Heart left ventricle (tissue), 16 donors: Measurements from ENCODE around the gene CHAF1A. TPM values are rescaled to one million over a fixed set of nuclear protein-coding genes. Genes with fewer than 3 reads are reported as not detected.

ENCODE experiments used
- ATAC-seq, 4 donors: fragments of 200-7000 bp; cut with Tn5 transposase; one replicate each; pipeline ENCODE4 v1.9.1; 2020 to 2022; ENCODE audit warnings: moderate library complexity in 4 of 4, mild to moderate bottlenecking in 3 of 4, moderate number of reproducible peaks in 1 of 4
- DNase-seq, 5 donors: peaks; one replicate each; pipeline ENCODE4 v3.0.0-alpha.2; 2020
- H3K27ac ChIP-seq, 12 donors: fragments of 200-600 bp; sonication (generic) in 4 of 12; one replicate each; pipeline versions ENCODE4 v1.5.0 to v1.8.0; 2016 to 2022; ENCODE audit warnings: mild to moderate bottlenecking in 2 of 12
- H3K27me3 ChIP-seq, 9 donors: fragments of 200-600 bp; sonication (generic) in 2 of 9; one replicate each; pipeline versions ENCODE4 v1.5.1 to v1.8.0; 2016 to 2022; ENCODE audit warnings: mild to moderate bottlenecking in 3 of 9
- H3K36me3 ChIP-seq, 9 donors: fragments of 200-600 bp; sonication (generic) in 2 of 9; one replicate each; pipeline versions ENCODE4 v1.5.0 to v1.8.0; 2018 to 2022; ENCODE audit warnings: mild to moderate bottlenecking in 2 of 9
- H3K4me1 ChIP-seq, 12 donors: fragments of 200-600 bp; sonication (generic) in 4 of 12; one replicate each; pipeline versions ENCODE4 v1.5.0 to v1.8.0; 2016 to 2022; ENCODE audit warnings: mild to moderate bottlenecking in 3 of 12
- H3K4me3 ChIP-seq, 12 donors: fragments of 200-600 bp; sonication (generic) in 4 of 12; one replicate each; pipeline versions ENCODE4 v1.5.0 to v1.8.0; 2017 to 2022; ENCODE audit warnings: mild to moderate bottlenecking in 9 of 12, moderate library complexity in 4 of 12
- H3K9me3 ChIP-seq, 12 donors: fragments of 200-600 bp; sonication (generic) in 4 of 12; one replicate each; pipeline versions ENCODE4 v1.5.0 to v1.8.0; 2016 to 2022; ENCODE audit warnings: mild to moderate bottlenecking in 1 of 12
- POLR2A ChIP-seq, 2 donors: fragments of 450-650 bp; IDR thresholded peaks; one replicate each; pipeline ENCODE4 v1.6.1; 2017; ENCODE audit warnings: antibody characterized with exemption in 2 of 2, mild to moderate bottlenecking in 2 of 2, moderate library complexity in 2 of 2
- WGBS, 4 donors: extraction: QIAGEN DNeasy Blood & Tissue Kit in 2 of 4; methylation state at CpG; one replicate each; pipeline versions ENCODE4 v1.1.5 to v1.1.7; 2013 to 2018; 5-methylcytosine and 5-hydroxymethylcytosine counted together
- intact Hi-C, 10 donors: fragments of 100-400 bp; cut with DNase I; formaldehyde crosslinking; loops; one replicate each; pipeline versions ENCODE4 v1.11.1 to v1.14.2; 2022
- polyA plus RNA-seq, 2 donors: library from polyadenylated mRNA; stranded (reverse); fragments of 200-250 nt; gene quantifications; one replicate each; pipeline ENCODE4 v1.2.3, GENCODE V29; 2013
- total RNA-seq, 9 donors: library from RNA; depleted of rRNA in 2 of 9; stranded (reverse); fragments of >200 nt in 2 of 9; fragmentation: NEBNext Ultra II Directional in 3 of 9; extraction: Animal tissue kit (Norgen Biotek cat#: 25700) in 3 of 9; gene quantifications; one replicate each; pipeline versions ENCODE4 v1.1.0 to v1.2.4, GENCODE V29; 2016 to 2023
- TF ChIP-seq, protein P1 (sequence below), 12 donors: fragments of 200-600 bp; sonication (generic) in 4 of 12; IDR thresholded peaks; one replicate each; pipeline versions ENCODE4 v1.5.0 to v1.8.0; 2018 to 2022; ENCODE audit warnings: antibody characterized with exemption in 12 of 12, mild to moderate bottlenecking in 5 of 12
- donor health status: ischemic (EF 13 %, LVEDD 7.1; RV severe dilation, severe dysfunction).
- donor health status: healthy with polysubstance abuse.
- donor health status: DM: no; HTN: yes; CAD: no.
- donor health status: DM: no; HTN: no; CAD: no.
- donor health status: ischemic (EF 25% LVEDD 6.9; RV normal size, moderate dysfunction).
- donor health status: ischemic (EF 25% LVEDD 5.7; RV mildly dilated, moderate dysfunction).
- donor health status: healthy.
- donor health status: DM: yes; HTN: yes; CAD: no.
- donor health status: ischemic (EF 35%, LVEDD 5.7; RV mildly dilated, moderate dysfunction).
- donor health status: nonischemic (EF 11% LVEDD 7.7; RV severe dilation, severe dysfunction).
- donor health status: DM: yes; HTN: yes; CAD: no.
- donor health status: PGD.
- donor health status: ischemic (EF 29% LVEDD 5.4; RV normal size, mild dysfunction).
- donor health status: nonischemic (EF 23%, LVEDD 6.1; RV moderate dilation, normal function).

Gene CHAF1A
- total and polyA plus RNA-seq, 11 donors: 2.9 to 10.7 (median 5.5) TPM

DNA sequence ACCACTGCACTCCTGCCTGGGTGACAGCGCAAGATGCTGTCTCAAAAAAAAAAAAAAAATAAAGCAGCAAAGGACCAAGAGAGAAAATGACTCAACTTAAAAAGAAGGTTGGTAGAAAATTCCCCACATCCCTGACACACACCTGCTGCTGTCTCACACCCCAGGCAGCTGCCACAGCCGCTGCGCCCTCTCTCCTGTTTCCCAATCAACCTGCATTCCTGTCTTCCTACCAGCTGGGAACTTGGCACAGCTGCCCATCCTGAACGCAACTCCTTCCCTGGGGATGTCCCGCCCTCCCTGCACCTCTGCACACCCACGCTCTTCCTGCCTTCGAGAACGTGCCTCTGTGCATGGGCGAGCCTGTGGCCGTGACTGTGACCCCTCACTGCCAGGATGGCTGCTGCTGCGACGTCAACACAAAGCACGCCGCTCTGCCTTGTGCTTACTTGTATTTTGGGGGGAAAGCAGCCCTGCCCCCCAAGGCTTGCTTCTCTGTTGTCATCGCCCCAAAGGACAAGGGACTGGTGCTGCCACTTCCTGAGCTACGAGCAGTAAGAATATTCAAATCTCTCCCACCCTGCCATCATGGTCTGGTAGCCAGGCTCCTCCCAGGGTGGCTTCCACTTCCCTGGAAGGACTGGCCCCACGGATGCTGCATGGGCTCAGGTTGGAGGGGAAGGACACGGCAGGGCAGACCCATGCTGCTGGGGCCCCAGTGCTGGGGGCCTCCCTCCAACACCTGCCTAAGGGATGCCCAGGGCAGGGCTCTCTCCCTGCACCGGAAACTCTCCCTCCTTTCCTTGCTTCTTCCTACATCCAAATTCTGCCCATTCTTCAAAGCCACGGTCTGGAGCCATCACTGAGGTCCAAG, 22.8 kb upstream of the CHAF1A start:
- Histone ChIP-seq H3K4me3 (peak overlapping the region in 3 of 12 donors; percentile 1 to 25 (median 10)), H3K36me3 (peaks cover 0 to 23% (median 5%) of the 10 kb centered on the region in 9 donors), H3K27me3 (no peaks in the 10 kb centered on the region), H3K4me1 (peaks cover 10 to 60% (median 47%) of the 10 kb centered on the region in 12 donors), H3K9me3 (no peaks in the 10 kb centered on the region), H3K27ac (peak overlapping the region in 11 of 12 donors; percentile 7 to 85 (median 72))
- intact Hi-C loops: loop anchor here in 1 of 10 donors (2.0 kb wide), 1 partner anchor 13 kb away; no protein-coding TSS in a partner anchor
- DNase-seq: no peak
- peak in 3 of 4 donors; percentile 5 to 30 (median 11) for ATAC-seq
- WGBS, 4 donors: 51 to 64% (median 57%) methylated on average over 18 to 20 of the region's 20 CpGs
- TF ChIP-seq, protein P1, sequence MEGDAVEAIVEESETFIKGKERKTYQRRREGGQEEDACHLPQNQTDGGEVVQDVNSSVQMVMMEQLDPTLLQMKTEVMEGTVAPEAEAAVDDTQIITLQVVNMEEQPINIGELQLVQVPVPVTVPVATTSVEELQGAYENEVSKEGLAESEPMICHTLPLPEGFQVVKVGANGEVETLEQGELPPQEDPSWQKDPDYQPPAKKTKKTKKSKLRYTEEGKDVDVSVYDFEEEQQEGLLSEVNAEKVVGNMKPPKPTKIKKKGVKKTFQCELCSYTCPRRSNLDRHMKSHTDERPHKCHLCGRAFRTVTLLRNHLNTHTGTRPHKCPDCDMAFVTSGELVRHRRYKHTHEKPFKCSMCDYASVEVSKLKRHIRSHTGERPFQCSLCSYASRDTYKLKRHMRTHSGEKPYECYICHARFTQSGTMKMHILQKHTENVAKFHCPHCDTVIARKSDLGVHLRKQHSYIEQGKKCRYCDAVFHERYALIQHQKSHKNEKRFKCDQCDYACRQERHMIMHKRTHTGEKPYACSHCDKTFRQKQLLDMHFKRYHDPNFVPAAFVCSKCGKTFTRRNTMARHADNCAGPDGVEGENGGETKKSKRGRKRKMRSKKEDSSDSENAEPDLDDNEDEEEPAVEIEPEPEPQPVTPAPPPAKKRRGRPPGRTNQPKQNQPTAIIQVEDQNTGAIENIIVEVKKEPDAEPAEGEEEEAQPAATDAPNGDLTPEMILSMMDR (IDR thresholded peaks at IDR 0.05): no peak
- no peak for TF ChIP-seq POLR2A (IDR thresholded peaks at IDR 0.05)

DNA sequence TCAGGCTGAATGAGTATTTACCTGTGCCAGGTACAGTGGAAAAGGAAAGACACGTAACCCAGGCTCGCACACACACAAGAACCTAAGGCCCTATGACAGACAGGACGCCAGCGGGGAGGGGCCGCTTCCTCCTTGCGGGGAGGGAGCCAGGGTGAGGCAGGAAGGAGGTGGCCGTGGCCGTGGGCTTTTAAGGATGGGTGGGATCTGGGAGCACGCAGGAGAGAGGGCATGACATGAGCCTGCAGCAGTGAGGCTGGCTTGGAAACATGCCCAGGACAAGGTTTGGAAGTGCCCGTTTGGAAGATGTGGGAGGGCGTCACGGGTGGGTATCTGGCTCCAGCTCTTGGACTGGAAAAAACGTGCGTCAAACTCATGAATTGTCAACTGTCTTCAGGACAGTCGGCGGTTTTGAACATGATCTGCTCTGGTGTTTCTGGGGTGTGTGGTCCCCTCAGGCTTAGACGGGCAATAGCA, 22.1 kb upstream of the CHAF1A start:
- DNase-seq (peak; percentile 61 to 83 (median 70)), ATAC-seq (peak; percentile 60 to 88 (median 70))
- TF ChIP-seq, protein P1 (IDR thresholded peaks at IDR 0.05): no peak
- TF ChIP-seq POLR2A (IDR thresholded peaks at IDR 0.05): no peak
- peaks cover 4 to 53% (median 41%) of the 10 kb centered on the region in 12 donors for H3K4me1 ChIP-seq
- H3K27ac ChIP-seq: peak overlapping the region; percentile 7 to 85 (median 70)
- intact Hi-C loops: no loop called here
- H3K27me3 ChIP-seq: no peaks in the 10 kb centered on the region
- WGBS, 4 donors: 30 to 49% (median 36%) methylated on average over 17 of the region's 17 CpGs
- peak overlapping the region in 3 of 12 donors; percentile 1 to 25 (median 10) for H3K4me3 ChIP-seq
- H3K9me3 ChIP-seq: no peaks in the 10 kb centered on the region
- H3K36me3 ChIP-seq: peaks cover 0 to 28% (median 5%) of the 10 kb centered on the region in 9 donors

DNA sequence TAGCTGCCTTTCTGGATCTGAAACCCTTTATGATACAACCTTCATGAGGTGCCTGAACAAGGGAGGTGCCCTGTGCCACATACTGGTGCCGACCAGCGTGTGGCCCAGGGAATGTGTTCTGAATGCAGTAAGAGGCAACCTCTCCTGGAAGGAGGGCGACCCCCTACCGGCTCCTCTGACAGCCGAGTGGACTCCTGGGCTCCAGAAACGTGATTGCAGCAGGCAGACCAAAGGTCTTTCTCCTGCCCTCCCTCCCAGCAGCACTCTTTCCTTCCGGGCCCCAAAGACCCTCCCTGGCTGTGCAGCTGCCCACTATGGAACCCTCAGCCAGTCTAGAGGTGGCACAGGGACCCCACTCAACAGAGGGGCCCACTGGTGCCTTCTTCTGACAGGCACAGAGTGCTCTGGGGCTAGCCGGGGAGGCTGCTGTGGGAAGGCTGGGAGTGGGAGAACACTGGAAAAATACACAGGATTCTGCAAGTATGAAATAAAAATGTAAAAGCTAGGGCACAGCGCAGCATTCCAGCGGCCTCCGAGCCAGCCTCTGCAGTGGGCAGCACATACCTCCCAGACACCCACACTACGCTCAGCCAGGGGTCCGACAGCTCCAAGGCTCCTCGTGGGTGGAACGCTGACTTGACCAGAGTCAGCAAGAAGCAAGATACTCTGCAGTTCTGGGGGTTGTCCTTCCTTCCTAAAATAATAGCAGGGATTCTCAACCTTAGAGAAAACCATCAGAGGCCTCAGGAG, 17.0 kb upstream of the CHAF1A start:
- 81 to 89% (median 88%) methylated on average over 14 to 15 of the region's 15 CpGs for WGBS, 4 donors
- TF ChIP-seq POLR2A (IDR thresholded peaks at IDR 0.05): no peak
- TF ChIP-seq, protein P1 (IDR thresholded peaks at IDR 0.05): no peak
- Histone ChIP-seq H3K36me3 (peaks cover 0 to 51% (median 8%) of the 10 kb centered on the region in 9 donors), H3K27ac (peak overlapping the region in 1 of 12 donors; percentile 18), H3K9me3 (no peaks in the 10 kb centered on the region), H3K4me1 (peaks cover 0 to 34% (median 29%) of the 10 kb centered on the region in 12 donors), H3K4me3 (no peak overlapping the region), H3K27me3 (no peaks in the 10 kb centered on the region)
- intact Hi-C loops: no loop called here
- DNase-seq: peak in 1 of 5 donors; percentile 14
- no peak for ATAC-seq
